ENCODE data around the gene ZNF493.

Gene ZNF493

DNA sequence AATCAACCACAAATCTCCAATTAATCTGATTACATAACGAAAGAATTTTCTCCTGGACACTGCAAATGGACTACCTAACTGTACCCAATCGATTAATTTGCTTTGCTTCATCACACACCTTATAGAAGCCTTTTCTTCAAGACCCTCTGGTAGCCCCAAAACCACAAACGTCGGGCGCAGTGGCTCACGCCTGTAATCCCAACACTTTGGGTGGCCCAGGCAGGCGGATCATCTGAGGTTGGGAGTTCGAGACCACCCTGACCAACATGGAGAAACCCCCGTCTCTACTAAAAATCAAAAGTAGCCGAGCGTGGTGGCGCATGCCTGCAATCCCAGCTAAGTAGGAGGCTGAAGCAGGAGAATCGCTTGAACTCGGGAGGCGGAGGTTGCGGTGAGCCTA is 65.6 kb downstream of the ZNF493 start:
- DNase-seq (ENCODE audit: low read depth in 2 of 2): no peak

DNA sequence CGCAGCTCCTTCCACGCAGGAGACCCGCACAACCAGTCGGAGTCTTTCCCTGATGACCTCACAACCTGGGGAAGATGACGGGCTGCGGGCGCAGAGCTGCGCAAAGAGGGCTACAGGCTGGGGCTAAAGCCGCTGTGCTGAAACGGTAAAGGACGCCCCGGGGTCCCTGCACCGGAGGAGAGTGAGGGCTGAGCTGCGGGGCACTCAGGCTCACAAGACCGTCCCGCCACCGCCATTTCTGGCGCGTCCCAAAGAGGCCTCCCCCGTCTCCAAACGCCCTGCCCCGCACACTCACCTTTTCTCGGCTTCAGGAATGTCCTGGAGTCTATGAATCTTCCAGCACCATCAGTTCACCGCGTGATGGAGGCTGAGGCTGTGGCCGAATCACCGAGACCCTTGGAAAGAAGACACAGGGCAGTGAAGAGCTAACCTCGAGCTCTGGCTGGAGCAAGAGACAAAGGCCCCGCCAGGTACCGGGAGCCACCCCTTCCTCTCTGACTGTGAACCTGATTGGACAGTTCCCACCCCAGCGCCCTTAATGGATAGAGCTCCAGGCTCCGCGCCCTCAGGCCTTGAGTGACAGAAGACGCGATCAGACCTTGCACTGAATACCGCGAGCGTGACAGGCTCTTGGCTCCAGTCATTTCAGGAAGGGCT is 66.6 kb downstream of the ZNF493 start:
- DNase-seq (ENCODE audit: low read depth in 2 of 2): peak in 1 of 2 donors; percentile 41

GRCh38 chr19:21466627-21467026 is 69.7 kb downstream of the ZNF493 start:
- no peak for DNase-seq (ENCODE audit: low read depth in 2 of 2)

DNA sequence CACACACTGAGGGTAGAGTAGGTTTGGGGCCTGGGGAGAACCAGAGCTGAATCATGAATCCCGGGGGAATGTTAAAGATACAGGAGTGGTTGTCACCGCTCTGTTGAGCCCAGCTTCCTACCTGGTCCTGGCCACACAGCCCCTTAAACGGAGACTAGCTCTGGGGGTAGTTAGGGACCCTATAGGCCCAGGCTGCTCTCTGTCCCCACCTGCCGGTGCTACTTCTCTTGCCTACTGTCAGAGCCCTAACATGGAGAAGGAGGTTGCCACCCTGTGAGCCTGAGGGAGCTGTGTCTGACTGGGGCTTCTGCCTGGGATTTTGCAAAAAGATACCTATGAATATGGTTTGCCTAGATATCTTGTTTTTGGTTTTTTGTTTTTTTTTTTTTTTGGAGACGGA is 71.9 kb downstream of the ZNF493 start:
- DNase-seq (ENCODE audit: low read depth in 2 of 2): no peak

DNA sequence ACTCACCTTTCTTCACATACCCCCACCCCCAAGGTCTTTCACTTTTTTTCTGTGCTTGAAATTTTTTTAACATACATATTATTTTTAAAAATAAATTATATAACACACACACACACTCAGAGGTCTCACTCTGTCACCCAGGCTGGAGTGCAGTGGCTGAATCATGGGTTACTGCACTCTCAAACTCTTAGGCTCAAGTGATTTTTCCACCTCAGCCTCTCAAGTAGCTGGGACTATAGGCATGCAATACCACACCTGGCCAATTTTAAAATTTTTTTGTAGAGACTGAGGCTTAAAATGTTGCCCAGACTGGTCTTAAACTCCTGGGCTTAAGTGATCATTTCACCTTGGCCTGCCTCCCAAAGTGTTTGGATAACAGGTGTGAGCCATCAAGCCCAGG is 75.6 kb downstream of the ZNF493 start:
- no peak for DNase-seq (ENCODE audit: low read depth in 2 of 2)

DNA sequence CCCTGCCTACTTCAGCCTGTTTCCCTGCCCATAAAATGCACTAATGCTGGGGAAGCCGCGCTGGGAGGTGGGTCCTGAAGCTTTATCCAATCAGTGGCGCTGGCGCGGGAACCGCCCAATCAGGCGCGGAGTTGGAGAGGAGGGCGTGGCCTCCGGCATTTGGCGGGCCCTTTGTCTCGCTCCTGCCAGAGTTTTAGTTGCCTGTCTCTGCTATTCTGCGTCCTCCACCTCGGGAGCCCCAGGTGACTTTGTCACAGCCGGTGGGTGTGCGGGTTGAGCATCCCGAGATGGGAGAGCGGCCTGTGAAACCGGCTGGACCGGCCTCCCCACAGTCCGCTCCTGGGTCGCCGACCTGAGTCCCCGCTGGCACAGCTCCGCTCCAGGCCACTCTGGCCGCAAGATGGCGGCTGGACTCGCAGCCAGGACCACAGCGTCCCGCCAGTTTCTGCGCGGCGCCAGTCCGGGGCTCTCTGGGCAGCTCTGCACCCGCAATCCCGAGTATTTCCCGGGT is 77.8 kb downstream of the ZNF493 start:
- DNase-seq (ENCODE audit: low read depth in 2 of 2): peak; percentile 54 to 76

Data from stimulated activated CD8-positive, alpha-beta memory T cell treated with anti-CD3 and anti-CD28 coated beads, Interleukin-2, amount 100 ng/mL, for 48 hours (primary cell).